ENCODE measurements around the gene OTULINL.
"Not testable (repeated sequence)": the region's sequence is repeated elsewhere in the genome, so short reads cannot be mapped to it uniquely, and the experiment has no call there.

The OTULINL gene

DNA sequence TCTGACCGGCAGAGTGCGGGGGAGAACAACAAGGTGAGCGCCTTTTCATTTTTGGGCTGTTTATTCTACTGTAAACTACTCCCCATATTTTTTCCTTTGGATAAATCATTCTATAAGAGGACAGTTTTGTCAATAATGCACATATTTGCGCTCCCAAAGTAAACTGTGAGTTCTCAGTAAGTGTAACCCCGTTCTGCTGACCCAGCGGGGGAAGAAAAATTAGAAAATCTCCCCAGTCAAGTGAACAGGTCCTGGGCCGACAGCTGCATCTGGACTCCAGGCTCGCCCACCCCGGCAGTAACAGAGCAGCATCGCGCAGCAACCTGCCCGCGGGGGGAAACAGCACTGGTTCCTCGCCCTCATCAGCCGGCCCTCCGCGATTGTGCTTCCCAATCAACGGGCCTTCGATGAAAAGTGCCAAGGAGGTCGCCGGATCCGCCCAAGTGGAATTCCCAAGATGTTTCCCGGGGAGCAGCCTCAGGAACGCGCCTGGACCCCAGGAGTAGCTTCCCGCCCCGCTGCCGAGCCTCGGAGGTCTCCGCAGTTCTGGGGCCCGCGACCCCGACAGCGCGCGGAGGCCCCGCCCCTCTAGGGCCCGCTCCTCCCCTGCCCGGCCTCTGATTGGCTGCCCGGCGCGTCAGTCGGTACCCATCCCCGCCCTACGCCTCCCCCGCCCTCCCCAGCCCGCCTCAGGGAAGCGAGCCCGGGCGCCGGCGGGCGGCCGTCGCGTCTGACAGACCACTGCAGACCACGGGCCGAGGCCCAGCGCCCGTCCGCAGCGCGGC is at the start of gene OTULINL:
Gene OTULINL, plus strand, starts transcription at position 687 of the 785 bp plus-strand sequence. CDS start 103 bp downstream, outside the sequence.
- peak; percentile 73 to 86 for DNase-seq (ENCODE audit: low read depth in 2 of 2)

GRCh38 chr5:14532180-14532579 is 49.4 kb upstream of the OTULINL start:
- no peak for DNase-seq (ENCODE audit: low read depth in 2 of 2)

- DNase-seq (ENCODE audit: low read depth in 2 of 2): no peak
These were observed 46.8 kb upstream of the OTULINL start for GRCh38 chr5:14534773-14535172.

DNA sequence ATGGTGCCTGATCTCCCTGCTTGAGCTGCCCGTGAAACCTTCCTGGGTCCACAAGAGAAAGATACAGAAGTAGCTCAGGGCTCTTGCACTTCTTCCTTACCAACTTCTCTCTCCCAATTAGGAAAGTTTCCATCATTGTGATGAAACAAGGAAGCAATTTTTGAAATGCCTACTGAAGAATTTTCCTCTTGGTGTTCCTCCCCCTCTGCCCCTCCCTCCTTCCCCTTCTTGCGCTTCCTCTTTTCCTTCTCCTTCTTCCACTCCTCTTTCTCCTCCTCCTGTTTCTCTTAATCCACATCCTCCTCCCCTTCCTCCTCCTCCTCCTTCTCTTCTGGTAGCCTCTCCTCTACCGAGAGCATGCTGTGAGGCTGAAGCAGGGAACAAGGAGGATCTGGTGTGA is 36.3 kb upstream of the OTULINL start:
- DNase-seq (ENCODE audit: low read depth in 2 of 2): no peak

- no peak for DNase-seq (ENCODE audit: low read depth in 2 of 2)
These were observed 35.7 kb upstream of the OTULINL start for GRCh38 chr5:14545862-14546261.

DNA sequence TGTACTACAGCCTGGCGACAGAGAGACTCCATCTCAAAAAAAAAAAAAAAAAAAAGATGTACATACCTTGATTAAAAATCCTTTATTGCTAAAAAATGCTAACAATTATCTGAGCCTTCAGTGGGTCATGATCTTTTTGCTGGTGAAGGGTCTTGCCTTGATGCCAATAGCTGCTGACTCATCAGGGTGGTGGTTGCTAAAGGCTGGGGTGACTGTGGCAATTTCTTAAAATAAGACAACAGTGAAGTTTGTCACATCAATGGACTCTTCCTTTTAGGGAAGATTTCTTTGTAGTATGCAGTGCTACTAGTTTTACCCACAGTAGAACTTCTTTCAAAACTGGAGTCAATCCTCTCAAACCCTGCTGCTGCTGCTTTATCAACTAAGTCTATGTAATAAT is 33.9 kb upstream of the OTULINL start:
- DNase-seq (ENCODE audit: low read depth in 2 of 2): no peak

DNA sequence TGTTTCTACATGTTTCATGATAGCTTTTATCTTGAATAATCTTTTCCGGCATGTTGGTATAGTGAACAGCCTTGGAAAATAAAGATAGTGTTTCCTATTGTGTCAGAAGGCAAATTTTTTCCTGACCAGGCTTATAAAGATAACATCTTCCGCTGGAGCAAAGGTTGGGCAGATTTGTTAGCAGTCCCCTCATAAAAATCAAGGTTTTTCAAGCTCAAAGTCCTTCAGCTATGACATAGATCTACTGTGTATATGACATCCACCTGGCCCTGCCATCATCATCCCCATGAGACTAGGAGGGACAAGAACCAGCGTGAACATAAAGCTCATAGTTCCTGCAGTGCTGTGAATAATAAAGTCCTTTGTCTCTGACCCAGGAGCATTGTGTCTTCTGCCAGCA is 30.4 kb upstream of the OTULINL start:
- DNase-seq (ENCODE audit: low read depth in 2 of 2): no peak

GRCh38 chr5:14552017-14552416 is 29.6 kb upstream of the OTULINL start:
- no peak for DNase-seq (ENCODE audit: low read depth in 2 of 2)

- not testable (repeated sequence) for DNase-seq (ENCODE audit: low read depth in 2 of 2)
These were observed 27.3 kb upstream of the OTULINL start for GRCh38 chr5:14554288-14554687.

DNA sequence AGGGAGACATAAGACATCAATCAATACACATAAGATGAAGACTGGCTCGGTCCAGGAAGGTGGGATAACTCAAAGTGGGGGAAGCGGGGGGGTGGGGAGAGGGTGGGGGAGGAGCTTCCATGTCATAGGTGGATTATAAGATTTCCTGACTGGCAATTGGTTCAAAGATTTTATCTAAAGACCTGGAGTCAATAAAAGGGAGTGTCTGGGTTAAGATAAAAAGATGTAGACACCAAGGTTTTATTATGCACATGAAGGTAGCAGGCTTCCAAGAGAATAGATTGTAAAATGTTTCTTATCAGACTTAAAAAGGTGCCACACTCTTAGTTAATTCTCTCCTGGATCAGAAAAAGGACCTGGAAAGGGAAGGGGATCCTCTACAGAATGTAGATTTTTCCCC is 25.6 kb upstream of the OTULINL start:
- no peak for DNase-seq (ENCODE audit: low read depth in 2 of 2)

GRCh38 chr5:14557203-14557770 is 24.3 kb upstream of the OTULINL start:
- DNase-seq (ENCODE audit: low read depth in 2 of 2): no peak

DNA sequence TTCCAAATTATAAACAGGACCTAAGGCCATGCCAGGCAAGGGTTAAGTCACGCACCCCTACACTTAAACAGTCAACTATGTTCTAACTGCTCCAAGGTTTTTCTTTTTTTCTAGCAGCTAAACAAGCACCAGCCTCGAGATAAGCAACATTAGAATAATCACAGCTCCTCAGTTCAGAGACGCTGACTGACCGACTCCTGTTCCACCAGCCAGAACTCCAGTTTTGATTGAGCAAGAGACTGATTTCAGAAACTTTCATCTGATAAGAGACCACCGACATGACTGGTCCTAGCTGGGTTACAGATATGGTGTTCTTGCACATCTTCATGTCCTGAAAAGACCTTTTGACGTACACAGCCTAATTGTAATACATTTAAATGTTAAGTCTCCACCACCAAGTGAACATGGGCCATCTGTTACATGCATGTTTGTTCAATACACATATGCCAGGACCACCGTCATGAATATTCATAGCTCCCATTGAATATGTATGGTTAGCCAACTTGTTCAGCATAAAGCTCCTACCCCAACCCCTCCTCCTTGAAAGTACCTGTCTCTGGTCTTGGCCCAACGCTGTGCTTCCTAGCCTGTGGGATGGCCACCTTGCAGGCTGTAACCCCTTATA is 23.7 kb upstream of the OTULINL start:
- DNase-seq (ENCODE audit: low read depth in 2 of 2): no peak

- no peak for DNase-seq (ENCODE audit: low read depth in 2 of 2)
These were observed 21.4 kb upstream of the OTULINL start for GRCh38 chr5:14560091-14560595.

DNA sequence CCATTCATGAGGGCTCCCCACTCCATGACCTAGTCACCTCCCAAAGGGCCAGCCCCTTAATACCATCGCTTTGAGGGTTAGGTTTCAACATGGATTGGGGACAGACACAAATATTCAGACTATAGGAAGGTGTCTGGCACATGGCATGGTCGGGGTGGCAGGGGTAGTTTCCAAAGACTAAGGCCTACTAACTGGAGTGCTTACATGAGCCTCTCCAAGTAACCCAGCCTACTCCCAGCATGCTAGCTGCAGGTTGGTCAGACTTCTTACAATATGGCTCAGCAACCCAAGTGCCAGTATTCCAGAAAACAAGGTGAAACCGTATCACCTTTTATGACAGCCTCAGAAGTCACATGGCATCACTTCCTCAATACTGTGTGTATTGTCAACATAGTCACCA is 19.9 kb upstream of the OTULINL start:
- no peak for DNase-seq (ENCODE audit: low read depth in 2 of 2)

- DNase-seq (ENCODE audit: low read depth in 2 of 2): no peak
These were observed 13.3 kb upstream of the OTULINL start for GRCh38 chr5:14568333-14568732.

- DNase-seq (ENCODE audit: low read depth in 2 of 2): no peak
These were observed 11.5 kb upstream of the OTULINL start for GRCh38 chr5:14569948-14570691.

- no peak for DNase-seq (ENCODE audit: low read depth in 2 of 2)
These were observed 9.7 kb upstream of the OTULINL start for GRCh38 chr5:14571901-14572300.

DNA sequence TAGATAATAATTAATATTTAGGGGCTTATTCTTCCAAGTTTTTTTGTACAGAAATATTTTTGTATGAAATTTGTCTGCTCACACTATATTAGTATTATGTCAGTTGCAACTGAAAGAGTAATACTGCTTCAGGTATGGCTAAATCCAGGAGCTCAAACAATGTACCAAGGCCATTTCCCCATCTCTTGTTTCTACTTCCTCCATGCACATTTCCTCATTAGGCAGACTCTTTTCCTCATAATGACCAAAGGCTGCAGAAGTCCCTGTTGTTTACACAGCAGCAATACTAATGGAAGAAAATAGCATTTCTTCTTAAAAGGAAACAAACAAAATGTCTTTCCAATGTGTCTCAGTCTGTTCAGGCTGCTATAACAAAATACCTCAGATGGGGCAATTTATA is 9.2 kb upstream of the OTULINL start:
- DNase-seq (ENCODE audit: low read depth in 2 of 2): no peak

GRCh38 chr5:14572836-14573235 is 8.8 kb upstream of the OTULINL start:
- DNase-seq (ENCODE audit: low read depth in 2 of 2): no peak

GRCh38 chr5:14574096-14574495 is 7.5 kb upstream of the OTULINL start:
- DNase-seq (ENCODE audit: low read depth in 2 of 2): no peak

GRCh38 chr5:14574891-14575508 is 6.6 kb upstream of the OTULINL start:
- no peak for DNase-seq (ENCODE audit: low read depth in 2 of 2)

DNA sequence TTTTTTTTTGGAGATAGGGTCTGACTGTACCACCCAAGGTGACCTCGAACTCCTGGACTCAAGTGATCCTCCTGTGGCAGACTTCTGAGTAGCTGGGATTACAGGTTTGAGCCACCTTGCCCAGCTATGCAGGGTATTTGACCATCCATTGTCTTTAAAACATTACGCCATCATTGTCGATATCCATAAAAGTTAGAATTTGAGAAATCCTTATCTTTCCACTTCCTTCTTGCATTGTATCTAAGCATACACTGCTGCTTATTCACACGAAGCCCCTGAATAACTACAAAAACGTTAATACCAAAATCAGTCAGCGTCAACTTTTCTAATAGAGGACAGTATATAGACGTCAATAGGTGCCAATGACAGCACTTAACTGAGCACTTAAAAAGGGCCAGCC is 5.4 kb upstream of the OTULINL start:
- DNase-seq (ENCODE audit: low read depth in 2 of 2): no peak

Measured in stimulated activated CD8-positive, alpha-beta memory T cell treated with anti-CD3 and anti-CD28 coated beads, Interleukin-2, amount 100 ng/mL, for 1 hour (primary cell).